ENCODE measurements around the gene MEGF6. TPM values are rescaled to one million over a fixed set of nuclear protein-coding genes. Genes with fewer than 3 reads are reported as not detected.

The MEGF6 gene
- total and polyA plus RNA-seq, 2 donors: 14.5 to 23.5 TPM

GRCh38 chr1:3498986-3499385 lies 112.3 kb downstream of the MEGF6 start:
- no peak for DNase-seq (ENCODE audit: extremely low spot score)
- 88% methylated on average over 8 of the region's 8 CpGs for WGBS
- Histone ChIP-seq H3K27ac (ENCODE audit: low read depth) (no peak overlapping the region), H3K4me3 (ENCODE audit: low read depth, low read length) (no peak overlapping the region), H3K4me1 (ENCODE audit: insufficient read depth) (no peaks in the 10 kb centered on the region), H3K36me3 (ENCODE audit: insufficient read depth) (no peaks in the 10 kb centered on the region)

DNA sequence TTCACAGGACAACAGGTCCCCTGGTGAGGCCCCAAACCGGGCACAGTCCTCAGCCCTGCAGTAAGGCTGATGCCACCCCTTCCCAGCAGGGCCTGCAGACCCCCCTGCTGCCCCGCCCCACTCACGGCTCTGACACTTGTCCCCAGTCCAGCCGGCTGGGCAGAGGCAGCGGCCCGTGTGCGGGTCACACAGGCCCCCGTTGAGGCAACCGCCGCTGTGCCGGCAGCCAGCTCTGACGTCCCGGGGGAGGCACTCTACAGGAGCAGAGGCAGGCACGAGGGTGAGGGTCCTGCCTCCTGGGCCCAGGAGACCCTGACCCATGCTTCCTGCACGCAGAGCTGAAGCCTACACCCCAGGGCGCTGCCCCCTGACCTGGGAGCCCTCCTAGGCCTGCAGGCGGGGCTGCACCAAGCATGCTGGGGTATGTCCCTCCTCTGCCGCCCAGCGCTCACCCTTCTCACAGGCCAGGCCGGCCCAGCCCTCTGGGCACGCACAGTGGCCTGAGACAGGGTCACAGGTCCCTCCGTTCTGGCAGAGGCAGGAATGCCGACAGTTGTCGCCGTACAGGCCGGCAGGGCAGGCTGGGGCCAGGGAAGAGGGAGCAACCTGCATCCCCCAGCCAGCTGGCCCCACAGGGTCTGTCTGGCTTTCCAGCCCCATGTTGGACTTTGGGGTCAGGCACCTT lies 112.9 kb downstream of the MEGF6 start:
- H3K4me1 ChIP-seq (ENCODE audit: insufficient read depth): no peaks in the 10 kb centered on the region
- DNase-seq (ENCODE audit: extremely low spot score): no peak
- no peak overlapping the region for H3K27ac ChIP-seq (ENCODE audit: low read depth)
- no peak overlapping the region for H3K4me3 ChIP-seq (ENCODE audit: low read depth, low read length)
- H3K36me3 ChIP-seq (ENCODE audit: insufficient read depth): no peaks in the 10 kb centered on the region
- 88% methylated on average over 26 of the region's 26 CpGs for whole genome bisulfite sequencing

DNA sequence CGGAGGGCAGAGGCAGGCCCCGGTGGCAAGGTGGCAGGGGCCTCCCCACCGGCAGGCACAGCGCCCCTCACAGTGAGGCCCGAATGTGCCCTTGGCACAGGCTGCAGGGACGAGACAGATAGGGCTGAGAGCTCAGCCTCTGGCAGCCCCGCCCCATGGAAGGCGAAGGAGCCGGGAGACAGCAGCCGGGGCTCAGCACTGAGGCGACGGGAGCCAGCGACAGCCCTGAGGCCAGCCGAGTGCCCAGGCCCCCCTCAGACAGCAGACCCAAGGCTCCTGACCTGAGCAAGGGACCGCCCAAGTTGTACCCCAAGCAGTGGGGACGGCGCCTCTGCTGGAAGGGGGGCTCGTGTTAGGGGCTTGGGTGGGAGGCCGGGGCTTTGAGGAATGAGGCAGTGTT lies 113.8 kb downstream of the MEGF6 start:
- DNase-seq (ENCODE audit: extremely low spot score): no peak
- WGBS: 77% methylated on average over 19 of the region's 19 CpGs
- Histone ChIP-seq H3K4me3 (ENCODE audit: low read depth, low read length) (no peak overlapping the region), H3K36me3 (ENCODE audit: insufficient read depth) (no peaks in the 10 kb centered on the region), H3K27ac (ENCODE audit: low read depth) (no peak overlapping the region), H3K4me1 (ENCODE audit: insufficient read depth) (no peaks in the 10 kb centered on the region)

DNA sequence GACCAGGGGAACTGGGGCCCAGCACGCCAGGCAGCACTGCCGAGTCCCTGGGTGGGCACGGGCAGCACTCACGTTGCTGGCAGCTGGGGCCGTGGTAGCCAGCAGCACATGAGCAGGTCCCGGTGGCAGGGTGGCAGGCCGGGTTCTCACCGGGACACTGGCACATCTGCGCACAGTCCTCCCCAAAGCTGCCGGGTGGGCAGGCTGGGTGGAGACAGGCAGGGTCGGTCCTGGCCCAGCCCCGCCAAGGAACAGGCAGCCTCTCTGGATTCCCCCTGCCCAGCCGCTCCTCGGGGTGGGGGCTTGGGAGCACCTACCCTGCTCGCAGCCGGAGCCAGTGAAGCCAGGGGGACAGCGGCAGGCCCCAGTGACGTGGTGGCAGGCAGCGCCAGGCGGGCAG lies 114.4 kb downstream of the MEGF6 start:
- whole genome bisulfite sequencing: 94% methylated on average over 20 of the region's 20 CpGs

DNA sequence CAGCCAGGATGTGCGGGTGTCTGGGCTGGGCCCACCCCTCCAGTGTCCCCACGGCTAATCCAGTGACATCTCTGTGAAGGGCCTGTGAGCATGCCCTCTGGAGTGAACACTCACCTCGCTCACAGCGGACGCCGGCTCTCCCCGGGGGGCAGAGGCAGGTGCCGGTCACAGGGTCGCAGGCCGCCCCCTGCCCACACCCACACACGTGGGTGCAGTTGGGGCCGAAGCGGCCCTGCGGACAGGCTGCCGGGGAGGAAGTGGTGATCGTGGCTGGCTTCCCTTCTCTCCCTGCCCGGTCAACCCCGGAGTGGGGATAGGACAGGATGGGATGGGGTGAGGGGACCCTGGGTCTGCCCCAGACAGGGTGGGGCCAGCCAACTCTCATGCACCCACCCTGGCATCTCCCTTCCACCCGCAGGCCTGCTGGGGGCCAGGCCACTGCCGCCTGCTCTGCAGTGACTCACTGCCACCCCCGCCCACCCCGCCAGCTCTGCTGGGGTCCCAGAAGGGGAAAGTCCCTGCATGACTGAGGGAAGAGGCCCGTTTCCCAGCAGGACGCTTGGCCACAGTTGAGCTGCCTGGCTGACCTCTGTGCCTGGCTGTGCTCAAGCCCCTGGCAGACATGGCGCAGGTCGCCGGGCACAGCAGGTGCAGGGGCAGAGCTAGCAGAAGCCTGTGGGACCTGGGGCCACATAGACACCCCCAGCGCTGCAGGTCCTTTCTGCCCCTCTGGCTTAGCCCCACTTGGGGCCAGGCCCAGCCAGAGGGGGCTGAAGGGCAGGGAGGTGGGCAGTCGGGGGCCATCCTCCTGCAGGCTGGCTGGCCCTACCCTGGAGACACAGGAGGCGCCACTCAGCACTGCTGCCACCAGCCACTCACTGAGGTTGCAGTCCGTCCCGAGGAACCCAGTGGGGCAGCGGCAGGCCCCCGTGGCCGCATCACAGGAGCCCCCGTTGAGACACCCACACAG lies 115.2 kb downstream of the MEGF6 start:
- 85% methylated on average over 36 of the region's 36 CpGs for WGBS
- H3K36me3 ChIP-seq (ENCODE audit: insufficient read depth): no peaks in the 10 kb centered on the region
- H3K4me3 ChIP-seq (ENCODE audit: low read depth, low read length): no peak overlapping the region
- no peak for DNase-seq (ENCODE audit: extremely low spot score)
- no peaks in the 10 kb centered on the region for H3K4me1 ChIP-seq (ENCODE audit: insufficient read depth)
- no peak overlapping the region for H3K27ac ChIP-seq (ENCODE audit: low read depth)

More for the DNA sequence above, 114.4 kb downstream of the MEGF6 start:
- Histone ChIP-seq H3K36me3 (ENCODE audit: insufficient read depth) (no peaks in the 10 kb centered on the region), H3K27ac (ENCODE audit: low read depth) (no peak overlapping the region), H3K4me1 (ENCODE audit: insufficient read depth) (no peaks in the 10 kb centered on the region), H3K4me3 (ENCODE audit: low read depth, low read length) (no peak overlapping the region)
- no peak for DNase-seq (ENCODE audit: extremely low spot score)

GRCh38 chr1:3494321-3495308 lies 116.7 kb downstream of the MEGF6 start:
- DNase-seq (ENCODE audit: extremely low spot score): no peak
- Histone ChIP-seq H3K27ac (ENCODE audit: low read depth) (no peak overlapping the region), H3K4me1 (ENCODE audit: insufficient read depth) (no peaks in the 10 kb centered on the region), H3K4me3 (ENCODE audit: low read depth, low read length) (no peak overlapping the region), H3K36me3 (ENCODE audit: insufficient read depth) (peaks cover 2% of the 10 kb centered on the region)
- 82% methylated on average over 34 of the region's 34 CpGs for WGBS

DNA sequence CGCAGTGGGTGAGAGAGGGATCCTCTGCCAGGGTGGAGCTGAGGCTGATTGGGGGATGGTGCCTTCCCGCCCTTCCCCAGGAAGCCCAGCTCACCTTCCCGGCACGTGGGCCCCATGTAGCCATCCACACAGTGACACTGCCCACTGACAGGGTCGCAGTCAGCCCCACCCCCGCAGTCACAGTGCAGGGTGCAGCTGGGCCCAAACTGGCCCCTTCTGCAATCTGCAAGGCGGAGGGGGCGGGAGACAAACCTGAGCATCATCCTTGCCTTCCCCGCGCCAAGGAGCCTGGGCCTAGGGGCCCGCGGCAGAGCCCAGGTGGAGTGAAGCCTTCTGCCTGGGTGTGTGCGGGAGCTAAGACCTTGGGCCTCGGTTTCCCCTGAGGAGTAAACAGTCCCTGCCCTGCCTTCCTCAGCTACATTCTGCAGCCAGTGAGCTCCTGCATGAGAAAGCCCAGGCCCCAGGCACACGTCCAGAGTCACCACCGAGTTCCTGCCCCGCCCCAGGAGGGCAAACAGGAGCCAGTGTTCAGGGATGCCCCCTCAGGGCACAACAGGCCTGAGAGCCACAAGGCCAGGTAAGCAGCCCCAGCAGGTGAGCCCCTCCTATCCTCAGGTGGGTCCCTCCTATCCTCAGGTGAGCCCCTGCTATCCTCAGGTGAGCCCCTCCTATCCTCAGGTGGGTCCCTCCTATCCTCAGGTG lies 118.6 kb downstream of the MEGF6 start:
- WGBS: 84% methylated on average over 17 of the region's 17 CpGs
- Histone ChIP-seq H3K36me3 (ENCODE audit: insufficient read depth) (peaks cover 2% of the 10 kb centered on the region), H3K4me3 (ENCODE audit: low read depth, low read length) (no peak overlapping the region), H3K4me1 (ENCODE audit: insufficient read depth) (no peaks in the 10 kb centered on the region), H3K27ac (ENCODE audit: low read depth) (no peak overlapping the region)
- DNase-seq (ENCODE audit: extremely low spot score): no peak

DNA sequence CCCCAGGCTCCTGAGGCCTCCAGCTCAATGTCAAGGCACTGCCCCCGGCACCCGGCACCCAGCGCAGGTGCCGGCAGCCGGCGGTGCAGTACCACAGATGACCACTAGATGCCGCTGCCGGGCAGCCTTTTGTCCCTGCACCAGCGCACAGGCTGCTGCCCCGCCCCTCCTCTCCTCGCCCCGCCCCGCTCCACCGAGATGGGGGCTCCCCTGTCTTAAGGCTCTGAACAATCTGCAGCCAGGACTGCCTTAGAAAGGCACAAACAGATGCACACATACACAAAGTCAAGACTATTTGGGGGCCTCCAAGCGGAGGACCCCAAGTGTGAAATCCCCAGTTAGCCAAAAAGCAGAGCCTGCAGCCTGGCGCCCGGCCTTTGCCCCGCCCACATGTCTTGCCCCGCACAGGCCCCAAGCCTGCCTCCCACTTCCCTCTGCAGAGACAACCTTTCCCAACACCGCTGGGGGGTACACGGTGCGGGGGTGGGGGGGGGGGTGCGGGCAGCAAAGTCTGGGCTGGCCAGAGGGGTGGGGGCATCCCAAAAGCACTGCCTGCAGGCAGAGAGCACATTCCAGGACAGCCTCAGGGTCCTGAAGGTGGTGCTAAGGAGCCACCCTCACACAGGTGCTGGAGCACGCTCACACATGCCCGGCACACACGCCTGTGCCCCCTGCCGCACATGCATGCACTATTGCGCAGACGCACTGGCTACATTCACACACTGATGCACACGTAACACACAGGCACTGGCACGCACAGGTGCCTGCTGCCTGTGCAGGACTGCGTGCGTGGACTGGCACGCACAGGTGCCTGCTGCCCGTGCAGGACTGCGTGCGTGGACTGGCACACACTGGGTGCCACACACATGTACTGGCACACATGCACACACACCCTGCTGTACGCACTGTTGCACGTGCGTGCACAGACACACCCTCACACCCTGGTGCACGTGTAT lies 119.7 kb downstream of the MEGF6 start:
- 35% methylated on average over 41 of the region's 41 CpGs for WGBS
- no peak overlapping the region for H3K27ac ChIP-seq (ENCODE audit: low read depth)
- DNase-seq (ENCODE audit: extremely low spot score): no peak
- H3K36me3 ChIP-seq (ENCODE audit: insufficient read depth): peaks cover 2% of the 10 kb centered on the region
- H3K4me3 ChIP-seq (ENCODE audit: low read depth, low read length): no peak overlapping the region
- no peaks in the 10 kb centered on the region for H3K4me1 ChIP-seq (ENCODE audit: insufficient read depth)

GRCh38 chr1:3490046-3490745 lies 121.1 kb downstream of the MEGF6 start:
- WGBS: 95% methylated on average over 23 of the region's 23 CpGs
- no peak for DNase-seq (ENCODE audit: extremely low spot score)
- Histone ChIP-seq H3K4me3 (ENCODE audit: low read depth, low read length) (no peak overlapping the region), H3K27ac (ENCODE audit: low read depth) (no peak overlapping the region), H3K36me3 (ENCODE audit: insufficient read depth) (peaks cover 2% of the 10 kb centered on the region), H3K4me1 (ENCODE audit: insufficient read depth) (no peaks in the 10 kb centered on the region)

DNA sequence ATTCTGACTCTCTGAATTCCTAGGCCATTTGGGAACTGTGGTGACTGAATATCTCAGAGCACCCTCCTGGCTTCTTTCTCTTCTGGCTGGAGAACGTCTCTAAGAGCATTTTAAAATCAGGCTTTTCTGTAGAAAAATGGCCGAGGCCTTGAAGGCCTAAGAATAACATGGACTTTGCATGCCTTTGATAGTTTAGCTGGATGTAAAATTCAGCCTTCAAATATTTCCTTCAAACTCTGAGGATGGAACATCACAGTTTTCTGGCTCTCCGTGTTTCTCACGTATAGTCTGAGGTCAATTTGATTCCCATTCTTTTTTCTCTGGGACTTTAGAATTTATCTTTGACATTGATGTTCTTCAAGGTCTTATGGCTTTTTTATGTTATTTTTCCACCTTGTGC lies 122.9 kb downstream of the MEGF6 start:
- DNase-seq (ENCODE audit: extremely low spot score): no peak
- WGBS: 93% methylated on average over 4 of the region's 4 CpGs
- H3K4me3 ChIP-seq (ENCODE audit: low read depth, low read length): no peak overlapping the region
- peaks cover 2% of the 10 kb centered on the region for H3K36me3 ChIP-seq (ENCODE audit: insufficient read depth)
- no peaks in the 10 kb centered on the region for H3K4me1 ChIP-seq (ENCODE audit: insufficient read depth)
- no peak overlapping the region for H3K27ac ChIP-seq (ENCODE audit: low read depth)

GRCh38 chr1:3485016-3485415 lies 126.3 kb downstream of the MEGF6 start:
- Histone ChIP-seq H3K27ac (ENCODE audit: low read depth) (no peak overlapping the region), H3K4me3 (ENCODE audit: low read depth, low read length) (no peak overlapping the region), H3K36me3 (ENCODE audit: insufficient read depth) (peaks cover 1% of the 10 kb centered on the region), H3K4me1 (ENCODE audit: insufficient read depth) (no peaks in the 10 kb centered on the region)
- 92% methylated on average over 14 of the region's 14 CpGs for WGBS
- no peak for DNase-seq (ENCODE audit: extremely low spot score)
